Thyroid gland (tissue), 4 donors: ENCODE data around the gene CCDC38.

Source experiments
- POLR2A ChIP-seq, 2 donors: fragments of 450-650 bp; IDR thresholded peaks; one replicate each; pipeline ENCODE4 v1.6.1; 2017; ENCODE audit warnings: antibody characterized with exemption in 2 of 2, mild to moderate bottlenecking in 2 of 2, moderate library complexity in 1 of 2
- TF ChIP-seq, protein P1 (sequence below), 6 experiments: fragments of 200-600 bp in 3 of 6; fragments of 450-650 bp in 3 of 6; sonication (generic) in 3 of 6; IDR thresholded peaks; one replicate each; pipeline ENCODE4 v1.5.1; 2016 to 2019; ENCODE audit warnings: antibody characterized with exemption in 6 of 6, mild to moderate bottlenecking in 2 of 6, inconsistent platforms in 1 of 6, moderate library complexity in 1 of 6

DNA sequence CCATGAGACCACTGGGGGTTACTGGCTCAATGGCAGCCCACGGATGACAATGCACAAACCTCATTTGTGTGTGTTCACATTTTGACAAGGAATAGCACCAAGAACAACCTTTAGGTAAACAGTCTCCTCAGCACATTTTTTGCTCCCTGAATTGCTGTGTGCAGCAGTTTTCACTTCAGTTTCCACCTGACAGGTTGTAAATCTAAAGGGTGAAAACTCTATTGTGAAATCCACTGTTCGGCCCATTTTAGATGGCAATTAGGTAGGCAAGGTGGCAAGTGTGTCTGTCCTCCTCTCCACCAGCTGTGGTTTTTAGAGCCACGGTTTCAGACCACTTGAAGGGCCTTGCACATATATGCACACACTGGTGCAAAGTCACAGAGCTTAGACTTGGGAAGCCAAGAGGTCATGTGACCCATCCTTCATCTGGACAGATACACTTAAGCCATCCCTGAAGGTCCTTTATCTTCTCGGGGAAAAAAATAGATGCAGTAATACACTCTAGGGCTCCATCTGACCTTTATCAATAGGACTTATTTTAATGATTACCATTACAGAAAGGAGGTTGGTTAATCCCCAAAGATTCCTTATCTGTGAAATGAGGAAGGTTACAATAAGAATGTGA lies 30.5 kb upstream of the CCDC38 start:
- TF ChIP-seq, protein P1, sequence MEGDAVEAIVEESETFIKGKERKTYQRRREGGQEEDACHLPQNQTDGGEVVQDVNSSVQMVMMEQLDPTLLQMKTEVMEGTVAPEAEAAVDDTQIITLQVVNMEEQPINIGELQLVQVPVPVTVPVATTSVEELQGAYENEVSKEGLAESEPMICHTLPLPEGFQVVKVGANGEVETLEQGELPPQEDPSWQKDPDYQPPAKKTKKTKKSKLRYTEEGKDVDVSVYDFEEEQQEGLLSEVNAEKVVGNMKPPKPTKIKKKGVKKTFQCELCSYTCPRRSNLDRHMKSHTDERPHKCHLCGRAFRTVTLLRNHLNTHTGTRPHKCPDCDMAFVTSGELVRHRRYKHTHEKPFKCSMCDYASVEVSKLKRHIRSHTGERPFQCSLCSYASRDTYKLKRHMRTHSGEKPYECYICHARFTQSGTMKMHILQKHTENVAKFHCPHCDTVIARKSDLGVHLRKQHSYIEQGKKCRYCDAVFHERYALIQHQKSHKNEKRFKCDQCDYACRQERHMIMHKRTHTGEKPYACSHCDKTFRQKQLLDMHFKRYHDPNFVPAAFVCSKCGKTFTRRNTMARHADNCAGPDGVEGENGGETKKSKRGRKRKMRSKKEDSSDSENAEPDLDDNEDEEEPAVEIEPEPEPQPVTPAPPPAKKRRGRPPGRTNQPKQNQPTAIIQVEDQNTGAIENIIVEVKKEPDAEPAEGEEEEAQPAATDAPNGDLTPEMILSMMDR (IDR thresholded peaks at IDR 0.05), result no peak
- TF ChIP-seq POLR2A (IDR thresholded peaks at IDR 0.05), result no peak
